NB4 (cell line): Measurements from ENCODE around the gene PGAM5.

ENCODE experiments used
- DNase-seq: peaks from one replicate; pipeline ENCODE4 v3.0.0; 2010; ENCODE audit warnings: low read depth
- H3K4me3 ChIP-seq: one replicate; pipeline ENCODE4 v1.5.1; 2011; ENCODE audit warnings: mild to moderate bottlenecking, low read depth, low read length, moderate library complexity
- MAX ChIP-seq: IDR thresholded peaks from 2 replicates; pipeline ENCODE4 v1.6.1; 2011; ENCODE audit warnings: low read depth, low read length
- MYC ChIP-seq: IDR thresholded peaks from 2 replicates; pipeline ENCODE4 v1.6.1; 2011; ENCODE audit warnings: low read depth, low read length
- POLR2A ChIP-seq: IDR thresholded peaks from 2 replicates; pipeline ENCODE4 v1.6.1; 2011; ENCODE audit warnings: mild to moderate bottlenecking; ENCODE audit not compliant: insufficient read length; ENCODE audit errors: extremely low read depth
- TF ChIP-seq, protein P1 (sequence below): IDR thresholded peaks from one replicate; pipeline ENCODE4 v1.5.1; 2012; ENCODE audit warnings: low read depth, low read length

PGAM5 gene

DNA sequence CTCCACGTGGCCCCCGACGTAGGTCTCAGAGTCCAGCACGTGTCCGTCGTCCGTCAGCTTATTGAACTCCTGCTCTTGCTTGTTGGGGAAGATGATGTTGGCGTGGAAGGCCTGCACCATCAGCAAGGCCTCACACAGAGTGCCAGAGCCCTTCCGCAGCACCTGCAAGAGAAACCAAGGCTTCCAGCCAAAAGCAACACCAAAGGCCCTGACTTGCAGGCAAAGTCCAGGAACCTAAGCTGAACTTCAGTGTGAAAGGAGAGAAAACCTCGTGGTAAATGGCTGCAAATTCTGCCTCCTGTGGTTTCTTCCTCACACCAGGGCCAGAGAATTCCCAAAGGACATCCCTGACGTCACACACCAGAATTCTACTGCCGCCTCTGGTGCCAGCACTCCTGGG, 38.0 kb upstream of the PGAM5 start:
- TF ChIP-seq, protein P1, sequence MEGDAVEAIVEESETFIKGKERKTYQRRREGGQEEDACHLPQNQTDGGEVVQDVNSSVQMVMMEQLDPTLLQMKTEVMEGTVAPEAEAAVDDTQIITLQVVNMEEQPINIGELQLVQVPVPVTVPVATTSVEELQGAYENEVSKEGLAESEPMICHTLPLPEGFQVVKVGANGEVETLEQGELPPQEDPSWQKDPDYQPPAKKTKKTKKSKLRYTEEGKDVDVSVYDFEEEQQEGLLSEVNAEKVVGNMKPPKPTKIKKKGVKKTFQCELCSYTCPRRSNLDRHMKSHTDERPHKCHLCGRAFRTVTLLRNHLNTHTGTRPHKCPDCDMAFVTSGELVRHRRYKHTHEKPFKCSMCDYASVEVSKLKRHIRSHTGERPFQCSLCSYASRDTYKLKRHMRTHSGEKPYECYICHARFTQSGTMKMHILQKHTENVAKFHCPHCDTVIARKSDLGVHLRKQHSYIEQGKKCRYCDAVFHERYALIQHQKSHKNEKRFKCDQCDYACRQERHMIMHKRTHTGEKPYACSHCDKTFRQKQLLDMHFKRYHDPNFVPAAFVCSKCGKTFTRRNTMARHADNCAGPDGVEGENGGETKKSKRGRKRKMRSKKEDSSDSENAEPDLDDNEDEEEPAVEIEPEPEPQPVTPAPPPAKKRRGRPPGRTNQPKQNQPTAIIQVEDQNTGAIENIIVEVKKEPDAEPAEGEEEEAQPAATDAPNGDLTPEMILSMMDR = no peak
- TF ChIP-seq POLR2A (no peak), MYC (no peak), MAX (no peak)
- H3K4me3 ChIP-seq = no peak overlapping the region
- no peak for DNase-seq

DNA sequence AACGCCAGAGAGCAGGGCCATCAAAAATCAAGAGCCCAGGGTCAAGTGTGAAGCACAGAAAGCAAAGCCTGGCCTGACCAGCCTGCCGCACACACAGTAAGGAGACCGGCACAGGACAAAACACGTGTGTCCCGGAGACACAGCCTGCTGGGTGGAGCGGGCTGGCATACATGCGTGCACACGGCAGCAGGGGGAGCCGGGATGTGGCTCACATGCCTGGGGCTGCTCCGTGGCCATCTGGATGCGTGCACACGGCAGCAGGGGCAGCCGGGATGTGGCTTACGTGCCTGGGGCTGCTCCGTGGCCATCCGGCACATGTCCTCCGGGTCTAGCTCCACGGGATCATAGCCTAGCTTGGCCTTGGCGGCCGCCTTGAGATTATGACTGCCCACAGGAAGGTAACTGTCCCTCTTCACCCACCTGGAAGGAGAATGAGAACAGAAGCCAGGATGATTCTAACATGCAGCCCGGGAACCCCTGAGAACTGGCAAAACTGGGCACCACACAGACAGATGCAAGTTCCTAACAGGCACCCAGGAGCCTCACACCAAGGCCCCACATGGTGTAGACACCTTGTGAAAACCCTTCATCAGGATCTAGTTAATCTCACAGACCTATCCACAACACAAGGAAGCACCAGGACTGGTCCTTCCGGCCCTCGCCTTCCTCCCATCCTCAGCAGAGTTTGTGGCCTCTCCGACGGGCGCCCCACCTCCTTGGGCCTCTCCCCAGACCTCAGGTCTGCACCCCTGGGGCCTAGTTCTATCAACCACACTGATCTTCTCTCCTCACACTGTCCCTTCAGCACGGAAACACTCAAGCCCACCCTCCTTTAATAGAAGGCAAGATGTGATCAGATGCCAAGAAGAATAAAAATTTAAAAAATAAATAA, 37.1 kb upstream of the PGAM5 start:
- no peak overlapping the region for H3K4me3 ChIP-seq
- TF ChIP-seq, protein P1 = no peak
- TF ChIP-seq MYC = no peak
- no peak for TF ChIP-seq MAX
- TF ChIP-seq POLR2A = no peak
- DNase-seq = no peak

DNA sequence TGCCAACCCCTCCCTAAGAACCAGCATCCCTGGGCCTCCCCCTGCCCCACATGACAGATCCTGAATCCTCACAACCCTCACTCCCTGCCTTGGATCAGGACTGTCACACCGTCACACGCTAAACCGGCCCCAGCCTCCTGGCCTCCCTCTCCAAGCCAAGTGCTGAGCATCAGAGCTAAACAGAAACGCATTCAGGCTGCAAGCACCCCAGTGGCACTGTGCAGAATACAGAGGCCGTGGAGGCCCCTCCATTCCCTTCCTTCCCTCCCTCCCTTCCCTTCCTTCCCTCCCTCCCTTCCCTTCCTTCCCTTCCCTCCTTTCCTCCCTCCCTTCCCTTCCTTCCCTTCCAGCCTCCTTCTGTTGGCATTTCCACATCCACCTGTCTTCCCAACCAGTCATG, 36.1 kb upstream of the PGAM5 start:
- no peak overlapping the region for H3K4me3 ChIP-seq
- no peak for DNase-seq
- TF ChIP-seq MAX (no peak), POLR2A (no peak), MYC (no peak)
- TF ChIP-seq, protein P1 = no peak

DNA sequence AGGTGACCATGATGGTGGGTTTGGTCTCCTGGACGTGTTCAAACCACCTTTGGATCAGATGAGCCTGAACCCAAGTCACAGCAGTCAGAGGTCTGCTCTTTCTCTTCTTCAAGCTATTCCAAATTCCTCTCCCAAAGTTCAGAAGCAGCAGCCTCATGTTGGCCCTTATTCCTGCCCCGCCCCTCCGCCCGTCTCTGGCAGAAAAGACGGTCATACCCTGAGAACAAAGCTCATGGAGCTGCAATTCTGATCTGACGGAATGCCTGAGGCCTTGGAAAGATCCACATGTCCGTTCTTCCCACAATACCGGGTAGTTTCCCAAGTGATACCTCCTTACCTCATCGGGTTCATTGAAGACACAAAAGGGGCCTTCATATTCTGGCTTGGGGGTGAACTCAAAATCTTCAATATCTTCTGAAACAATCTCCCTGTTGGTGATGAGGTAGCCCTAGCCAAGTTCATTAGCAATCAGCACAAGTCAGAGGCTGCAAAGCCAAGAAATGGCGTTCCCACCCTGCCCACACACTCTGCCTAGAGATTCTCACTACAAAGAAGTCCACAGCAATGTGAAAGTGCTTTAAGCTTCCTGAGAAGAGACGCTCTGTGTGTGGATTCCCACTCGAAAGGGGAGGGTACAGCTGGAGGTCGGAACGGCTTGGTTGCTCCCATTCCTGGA, 34.7 kb upstream of the PGAM5 start:
- TF ChIP-seq MAX (no peak), POLR2A (no peak), MYC (no peak)
- TF ChIP-seq, protein P1 = no peak
- no peak for DNase-seq
- H3K4me3 ChIP-seq = no peak overlapping the region

DNA sequence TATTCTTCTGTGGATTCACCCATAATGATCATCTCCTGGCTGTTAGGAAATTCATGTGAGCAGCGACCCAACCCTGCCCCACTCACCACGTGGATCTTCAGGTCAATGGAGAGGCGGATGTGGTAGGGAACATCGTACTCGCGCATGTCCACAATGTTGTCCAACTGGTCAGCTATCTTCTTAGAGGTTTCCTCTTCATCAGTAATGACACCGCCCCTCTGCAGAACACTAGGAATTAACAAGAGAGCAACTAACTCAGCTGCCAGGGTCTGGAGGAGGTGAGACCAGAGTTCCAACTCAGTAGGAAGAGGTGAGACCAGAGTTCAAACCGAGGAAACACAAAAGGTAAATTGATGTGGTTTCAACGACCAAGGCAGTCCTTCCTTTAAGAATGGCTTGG, 33.1 kb upstream of the PGAM5 start:
- no peak for DNase-seq
- TF ChIP-seq POLR2A = no peak
- no peak for TF ChIP-seq MAX
- TF ChIP-seq MYC = no peak
- TF ChIP-seq, protein P1 = no peak
- H3K4me3 ChIP-seq = no peak overlapping the region
